ENCODE data around the gene BNIP5.

The BNIP5 gene

GRCh38 chr6:36290668-36291620 is 45.7 kb downstream of the BNIP5 start:
- DNase-seq = no peak

- no peak for DNase-seq
These were observed 47.3 kb downstream of the BNIP5 start for GRCh38 chr6:36289281-36289878.

DNA sequence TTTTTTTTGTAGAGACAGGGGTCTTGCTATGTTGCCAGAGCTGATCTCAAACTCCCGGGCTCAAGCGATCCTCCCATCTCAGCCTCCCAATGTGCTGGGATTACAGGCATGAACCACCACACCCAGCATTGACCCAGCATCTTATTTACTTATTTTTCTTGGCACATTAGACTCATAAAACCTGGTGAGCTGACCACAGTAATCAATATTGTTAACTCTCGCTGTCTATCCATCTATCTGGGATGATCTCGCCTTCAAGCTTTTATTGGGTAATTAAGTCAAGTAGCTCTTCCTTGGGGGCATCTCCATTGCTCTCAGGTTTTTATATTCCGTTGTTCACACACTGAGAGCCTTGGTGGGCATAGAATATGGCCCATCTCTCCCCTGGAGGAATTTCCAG is 49.8 kb downstream of the BNIP5 start:
- no peak for DNase-seq

- no peak for DNase-seq
These were observed 50.9 kb downstream of the BNIP5 start for GRCh38 chr6:36285797-36286196.

DNA sequence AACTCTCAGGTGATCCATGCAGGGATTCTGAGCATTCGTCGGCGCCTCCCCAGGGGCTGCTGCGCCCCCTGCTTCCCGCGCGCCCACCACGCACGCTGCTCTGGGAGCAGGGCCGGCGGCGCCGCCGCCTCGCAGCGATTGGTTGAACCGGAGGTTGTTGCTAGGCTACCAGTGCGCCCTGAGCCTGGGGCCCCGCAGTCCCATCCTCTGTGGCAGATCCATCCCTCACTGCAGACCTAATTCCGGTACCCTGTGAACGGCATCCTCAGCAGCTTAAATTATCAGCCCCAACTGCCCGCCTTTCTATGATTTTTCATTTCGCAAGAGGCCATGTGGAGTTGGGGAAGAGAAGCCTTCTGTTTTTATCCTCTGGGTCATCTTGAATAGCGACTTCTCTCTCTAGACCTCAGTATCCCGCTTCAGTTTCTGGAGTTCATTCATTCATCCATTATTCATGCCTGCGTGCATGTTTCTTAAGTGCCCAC is 51.5 kb downstream of the BNIP5 start:
- no peak for DNase-seq

DNA sequence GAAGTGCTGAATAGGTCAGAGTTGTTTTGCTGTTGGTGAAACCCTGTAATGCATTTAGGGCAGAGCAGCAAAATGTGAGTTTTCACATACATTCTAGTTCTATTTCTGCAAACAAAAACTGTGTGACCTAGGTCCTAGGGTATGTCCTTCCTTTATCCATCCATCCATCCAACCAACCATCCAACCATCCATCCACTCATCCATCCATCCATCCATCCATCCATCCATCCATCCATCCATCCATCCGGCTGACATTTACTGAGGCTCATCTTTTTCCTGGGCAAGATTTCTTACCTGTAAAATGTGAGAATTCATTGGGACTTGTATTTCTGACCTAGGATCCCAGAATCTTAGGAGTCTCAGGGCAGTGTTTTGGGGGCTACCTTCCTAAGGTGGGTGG is 52.3 kb downstream of the BNIP5 start:
- no peak for DNase-seq

DNA sequence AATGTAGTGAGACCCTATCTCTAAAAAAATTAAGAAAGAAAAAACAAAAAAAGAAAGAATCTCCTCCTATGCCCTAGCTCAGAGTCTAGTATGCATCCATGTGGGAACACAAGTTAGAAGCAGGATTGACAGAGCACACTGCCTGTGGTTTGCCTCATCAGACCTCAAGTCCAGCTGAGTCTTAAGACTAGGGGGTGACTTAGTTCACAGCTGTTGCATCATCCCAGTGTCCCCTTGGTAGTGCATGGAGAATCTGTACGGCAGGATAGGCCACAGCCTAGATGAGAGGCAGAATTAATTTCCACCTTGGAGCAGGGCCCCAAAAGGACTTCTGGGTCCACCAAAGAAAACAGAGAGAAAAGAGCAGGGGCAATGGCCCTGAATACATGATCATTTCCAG is 53.1 kb downstream of the BNIP5 start:
- no peak for DNase-seq

DNA sequence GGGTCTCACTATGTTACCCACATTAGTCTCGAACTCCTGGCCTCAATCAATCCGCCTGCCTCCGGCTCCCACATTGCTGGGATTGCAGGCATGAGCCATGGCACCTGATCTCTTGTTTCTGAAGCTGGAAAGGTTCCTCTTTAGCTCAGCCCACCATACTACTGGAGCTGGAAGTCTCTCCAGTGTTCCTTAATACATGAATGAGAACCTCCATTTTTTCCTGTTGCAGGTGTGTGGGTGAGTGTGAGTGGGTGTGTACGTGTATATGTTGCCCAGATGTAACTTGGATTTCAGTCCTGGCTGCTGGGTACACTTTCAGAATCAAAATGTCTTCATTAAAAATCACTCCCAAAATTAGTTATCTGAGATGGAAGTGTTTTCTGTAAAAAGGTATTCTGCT is 55.7 kb downstream of the BNIP5 start:
- no peak for DNase-seq

GRCh38 chr6:36280467-36280866 is 56.2 kb downstream of the BNIP5 start:
- DNase-seq = no peak

GRCh38 chr6:36277946-36278470 is 58.7 kb downstream of the BNIP5 start:
- DNase-seq = no peak

DNA sequence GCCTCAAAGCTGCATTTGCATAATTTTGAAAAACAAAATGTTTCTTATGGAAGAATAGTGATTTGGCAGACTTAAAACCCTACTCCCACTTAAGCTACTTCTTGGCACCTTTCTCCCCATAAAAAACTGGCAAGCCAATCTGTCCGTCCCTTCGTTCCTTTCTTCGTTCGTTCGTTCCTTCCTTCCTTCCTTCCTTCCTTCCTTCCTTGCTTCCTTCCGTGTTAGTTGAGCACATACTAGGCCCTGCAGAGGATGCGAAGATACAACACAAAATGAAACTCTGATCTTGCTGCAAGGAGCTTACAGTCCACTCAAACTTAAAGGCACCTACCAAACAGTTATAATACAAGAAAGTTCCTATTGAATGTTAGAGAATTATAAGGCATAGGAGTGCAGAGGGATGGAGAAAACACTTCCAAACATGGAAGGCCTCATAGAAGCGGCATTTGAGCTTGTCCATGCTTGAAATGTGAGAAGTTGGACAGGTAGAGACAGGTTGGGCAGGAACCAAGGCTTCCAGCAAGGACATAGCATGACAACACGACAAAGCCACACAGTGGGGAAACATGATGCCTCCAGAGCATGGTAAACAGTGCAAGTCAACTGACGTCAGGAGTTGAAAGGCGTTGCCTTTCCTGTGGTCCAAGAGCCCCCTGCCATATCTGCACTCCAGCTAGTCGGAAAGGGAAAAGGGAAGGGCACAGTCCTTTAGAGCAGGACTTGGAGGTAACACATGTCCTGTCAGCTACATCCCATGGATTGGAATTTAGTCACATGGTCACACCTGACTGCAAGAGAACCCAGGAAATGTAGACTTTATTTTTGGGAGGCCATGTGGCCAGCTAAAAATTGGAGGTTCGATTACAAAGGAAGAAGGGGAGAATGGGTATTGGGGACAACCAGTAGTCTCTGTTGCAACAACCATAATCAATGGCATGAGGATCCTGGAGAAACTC is 59.8 kb downstream of the BNIP5 start:
- DNase-seq = no peak

GRCh38 chr6:36273802-36274514 is 62.7 kb downstream of the BNIP5 start:
- no peak for DNase-seq

- DNase-seq = no peak
These were observed 63.6 kb downstream of the BNIP5 start for GRCh38 chr6:36273067-36273466.

DNA sequence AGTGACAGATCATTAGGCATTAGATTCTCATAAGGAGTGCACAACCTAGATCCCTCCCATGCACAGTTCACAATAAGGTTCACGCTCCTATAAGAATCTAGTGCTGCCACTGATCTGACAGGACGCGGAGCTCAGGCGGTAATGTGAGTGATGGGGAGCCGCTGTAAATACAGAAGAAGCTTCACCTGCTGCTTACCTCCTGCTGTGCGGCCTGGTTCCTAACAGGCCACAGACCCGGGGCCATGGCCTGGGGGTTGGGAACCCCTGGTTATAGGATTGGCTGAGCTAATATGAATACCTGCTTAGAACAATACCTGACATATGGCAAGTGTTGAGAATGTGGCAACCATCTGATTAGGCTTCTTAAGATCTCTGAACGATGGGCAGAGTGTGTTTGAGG is 64.5 kb downstream of the BNIP5 start:
- DNase-seq = no peak

DNA sequence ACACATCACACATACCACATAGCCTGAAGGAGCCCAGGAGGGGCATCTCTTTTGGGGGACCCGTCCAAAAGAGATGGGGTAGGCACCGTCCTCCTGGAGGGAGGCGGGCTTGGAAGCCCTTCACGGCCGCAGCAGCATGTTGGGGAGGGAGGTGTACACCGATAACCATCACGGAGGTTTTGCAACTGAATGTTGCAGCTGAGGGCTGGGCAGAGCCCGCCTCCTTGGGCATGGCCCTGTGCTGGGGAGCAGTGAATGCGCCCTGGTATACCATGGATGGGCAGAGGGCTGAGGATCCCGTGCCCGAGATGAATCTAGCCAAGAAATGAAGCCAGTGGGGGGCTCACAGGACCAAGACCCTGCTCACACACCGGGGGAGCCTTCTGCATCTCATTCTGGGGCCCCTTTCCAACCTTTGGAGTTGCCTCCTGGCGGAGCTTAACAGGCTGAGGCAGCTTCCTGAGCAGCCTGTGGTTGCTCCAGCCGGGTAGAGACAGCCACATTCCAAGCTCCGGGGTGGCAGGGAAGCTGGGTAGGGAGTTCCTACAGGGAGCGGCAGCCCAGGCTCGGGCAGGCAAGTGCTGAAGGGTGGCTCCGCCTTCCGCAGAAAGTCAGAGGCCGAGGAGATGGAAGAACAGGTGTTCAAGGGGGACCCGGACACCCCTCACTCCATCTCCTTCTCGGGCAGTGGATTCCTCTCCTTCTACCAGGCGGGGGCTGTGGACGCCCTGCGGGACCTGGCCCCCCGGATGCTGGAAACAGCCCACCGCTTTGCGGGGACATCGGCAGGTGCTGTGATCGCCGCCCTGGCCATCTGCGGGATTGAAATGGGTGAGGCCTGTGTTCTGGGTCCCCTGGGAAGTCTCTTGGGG is 66.6 kb downstream of the BNIP5 start, which contains the start of gene PNPLA1:
Gene PNPLA1 (plus strand): TSS at position 227 of the 872 bp plus-strand sequence. CDS start 400 bp downstream, at position 627.
- DNase-seq = no peak

- DNase-seq = no peak
These were observed 68.0 kb downstream of the BNIP5 start for GRCh38 chr6:36268478-36269275.

DNA sequence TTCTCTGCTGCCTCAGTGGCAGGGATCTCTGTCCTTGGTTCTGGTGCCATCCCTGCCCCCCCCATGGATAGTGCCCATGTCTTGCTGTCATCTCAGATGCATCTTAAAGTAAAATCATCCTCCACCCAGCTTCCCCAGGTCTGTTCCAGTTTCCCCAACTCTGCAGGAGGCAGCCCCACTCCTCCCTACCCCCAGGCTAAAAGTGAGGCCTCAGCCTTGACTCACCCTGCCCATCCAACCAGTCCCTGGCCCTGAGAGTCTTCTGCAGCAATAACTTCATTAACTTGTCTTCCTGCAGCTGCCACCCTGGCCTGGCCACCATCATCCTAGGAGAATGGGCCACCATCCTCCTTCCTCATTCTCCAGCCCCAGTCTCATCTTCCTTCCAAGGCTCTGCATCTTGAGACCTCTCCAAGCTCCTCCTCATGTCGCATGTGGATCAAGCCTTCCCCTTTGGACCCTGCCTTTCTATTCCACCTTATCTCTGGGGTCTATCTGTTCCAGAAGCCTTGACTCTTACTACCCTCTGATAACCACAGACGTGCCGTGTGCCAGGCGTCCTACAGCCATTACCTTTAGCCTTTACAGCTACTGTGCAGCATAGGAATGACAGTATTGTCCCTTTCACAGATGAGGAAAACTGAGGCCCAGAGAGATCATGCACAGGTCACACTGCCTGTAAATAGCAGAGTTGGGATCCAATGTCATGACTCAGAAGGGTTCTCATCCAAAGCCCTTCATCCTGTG is 68.8 kb downstream of the BNIP5 start:
- DNase-seq = no peak

- no peak for DNase-seq
These were observed 69.6 kb downstream of the BNIP5 start for GRCh38 chr6:36266913-36267644.

All from CD4-positive, alpha-beta T cell treated with Interleukin-6 for 4 hours (primary cell).